Measurements from ENCODE around the gene ME3.

ME3 gene

GRCh38 chr11:86708669-86709068 is 36.3 kb upstream of the ME3 start:
- H3K4me3 ChIP-seq (ENCODE audit: insufficient read depth, low read depth, low read length): no peak overlapping the region
- WGBS, 2 experiments: 93 to 95% methylated on average over 2 of the region's 2 CpGs
- no peaks in the 10 kb centered on the region for H3K36me3 ChIP-seq (ENCODE audit: control insufficient read depth, insufficient read depth, low read length)
- no peaks in the 10 kb centered on the region for H3K27me3 ChIP-seq (ENCODE audit: control insufficient read depth, insufficient read depth, low read length, poor library complexity, severe bottlenecking)
- no peak overlapping the region for H3K27ac ChIP-seq (ENCODE audit: insufficient read depth, low read depth, low read length, poor library complexity, severe bottlenecking)
- no peaks in the 10 kb centered on the region for H3K4me1 ChIP-seq (ENCODE audit: control insufficient read depth, insufficient read depth, low read length)
- no peaks in the 10 kb centered on the region for H3K9me3 ChIP-seq (ENCODE audit: control insufficient read depth, low read length)

GRCh38 chr11:86706338-86707131 is 34.1 kb upstream of the ME3 start:
- Histone ChIP-seq H3K27ac (ENCODE audit: insufficient read depth, low read depth, low read length, poor library complexity, severe bottlenecking) (no peak overlapping the region), H3K27me3 (ENCODE audit: control insufficient read depth, insufficient read depth, low read length, poor library complexity, severe bottlenecking) (no peaks in the 10 kb centered on the region)

GRCh38 chr11:86704710-86705109 is 32.3 kb upstream of the ME3 start:
- no peaks in the 10 kb centered on the region for H3K27me3 ChIP-seq (ENCODE audit: control insufficient read depth, insufficient read depth, low read length, poor library complexity, severe bottlenecking)
- H3K36me3 ChIP-seq (ENCODE audit: control insufficient read depth, insufficient read depth, low read length): no peaks in the 10 kb centered on the region
- no peaks in the 10 kb centered on the region for H3K4me1 ChIP-seq (ENCODE audit: control insufficient read depth, insufficient read depth, low read length)
- no peaks in the 10 kb centered on the region for H3K9me3 ChIP-seq (ENCODE audit: control insufficient read depth, low read length)
- WGBS, 2 experiments: 93 to 97% methylated on average over 2 of the region's 2 CpGs
- no peak overlapping the region for H3K27ac ChIP-seq (ENCODE audit: insufficient read depth, low read depth, low read length, poor library complexity, severe bottlenecking)
- H3K4me3 ChIP-seq (ENCODE audit: insufficient read depth, low read depth, low read length): no peak overlapping the region

More at GRCh38 chr11:86706338-86707131, 34.1 kb upstream of the ME3 start:
- WGBS, 2 experiments: 91% methylated on average over 4 of the region's 5 CpGs
- H3K9me3 ChIP-seq (ENCODE audit: control insufficient read depth, low read length): no peaks in the 10 kb centered on the region
- H3K4me1 ChIP-seq (ENCODE audit: control insufficient read depth, insufficient read depth, low read length): no peaks in the 10 kb centered on the region
- H3K4me3 ChIP-seq (ENCODE audit: insufficient read depth, low read depth, low read length): no peak overlapping the region
- no peaks in the 10 kb centered on the region for H3K36me3 ChIP-seq (ENCODE audit: control insufficient read depth, insufficient read depth, low read length)

- Histone ChIP-seq H3K4me3 (ENCODE audit: insufficient read depth, low read depth, low read length) (no peak overlapping the region), H3K36me3 (ENCODE audit: control insufficient read depth, insufficient read depth, low read length) (no peaks in the 10 kb centered on the region), H3K27me3 (ENCODE audit: control insufficient read depth, insufficient read depth, low read length, poor library complexity, severe bottlenecking) (no peaks in the 10 kb centered on the region), H3K27ac (ENCODE audit: insufficient read depth, low read depth, low read length, poor library complexity, severe bottlenecking) (no peak overlapping the region), H3K4me1 (ENCODE audit: control insufficient read depth, insufficient read depth, low read length) (no peaks in the 10 kb centered on the region), H3K9me3 (ENCODE audit: control insufficient read depth, low read length) (no peaks in the 10 kb centered on the region)
- 80 to 81% methylated on average over 7 of the region's 7 CpGs for WGBS, 2 experiments
Observed at GRCh38 chr11:86703987-86704386, 31.6 kb upstream of the ME3 start.

GRCh38 chr11:86702220-86702983 is 30.0 kb upstream of the ME3 start:
- 91% methylated on average over 3 to 4 of the region's 4 CpGs for WGBS, 2 experiments

GRCh38 chr11:86699040-86699791 is 26.8 kb upstream of the ME3 start:
- Histone ChIP-seq H3K27me3 (ENCODE audit: control insufficient read depth, insufficient read depth, low read length, poor library complexity, severe bottlenecking) (no peaks in the 10 kb centered on the region), H3K4me3 (ENCODE audit: insufficient read depth, low read depth, low read length) (no peak overlapping the region), H3K36me3 (ENCODE audit: control insufficient read depth, insufficient read depth, low read length) (no peaks in the 10 kb centered on the region), H3K9me3 (ENCODE audit: control insufficient read depth, low read length) (no peaks in the 10 kb centered on the region), H3K27ac (ENCODE audit: insufficient read depth, low read depth, low read length, poor library complexity, severe bottlenecking) (no peak overlapping the region), H3K4me1 (ENCODE audit: control insufficient read depth, insufficient read depth, low read length) (no peaks in the 10 kb centered on the region)
- 93 to 100% methylated on average over 1 of the region's 1 CpG for WGBS, 2 experiments

More at GRCh38 chr11:86702220-86702983, 30.0 kb upstream of the ME3 start:
- no peak overlapping the region for H3K4me3 ChIP-seq (ENCODE audit: insufficient read depth, low read depth, low read length)
- H3K36me3 ChIP-seq (ENCODE audit: control insufficient read depth, insufficient read depth, low read length): no peaks in the 10 kb centered on the region
- H3K27me3 ChIP-seq (ENCODE audit: control insufficient read depth, insufficient read depth, low read length, poor library complexity, severe bottlenecking): no peaks in the 10 kb centered on the region
- no peaks in the 10 kb centered on the region for H3K9me3 ChIP-seq (ENCODE audit: control insufficient read depth, low read length)
- no peak overlapping the region for H3K27ac ChIP-seq (ENCODE audit: insufficient read depth, low read depth, low read length, poor library complexity, severe bottlenecking)
- H3K4me1 ChIP-seq (ENCODE audit: control insufficient read depth, insufficient read depth, low read length): no peaks in the 10 kb centered on the region

- H3K36me3 ChIP-seq (ENCODE audit: control insufficient read depth, insufficient read depth, low read length): no peaks in the 10 kb centered on the region
- H3K9me3 ChIP-seq (ENCODE audit: control insufficient read depth, low read length): no peaks in the 10 kb centered on the region
- H3K27ac ChIP-seq (ENCODE audit: insufficient read depth, low read depth, low read length, poor library complexity, severe bottlenecking): no peak overlapping the region
- 73 to 91% methylated on average over 1 of the region's 1 CpG for WGBS, 2 experiments
- H3K4me3 ChIP-seq (ENCODE audit: insufficient read depth, low read depth, low read length): no peak overlapping the region
- H3K27me3 ChIP-seq (ENCODE audit: control insufficient read depth, insufficient read depth, low read length, poor library complexity, severe bottlenecking): no peaks in the 10 kb centered on the region
- H3K4me1 ChIP-seq (ENCODE audit: control insufficient read depth, insufficient read depth, low read length): no peaks in the 10 kb centered on the region
Observed at GRCh38 chr11:86698639-86699038, 26.2 kb upstream of the ME3 start.

GRCh38 chr11:86696451-86696850 is 24.0 kb upstream of the ME3 start:
- H3K4me3 ChIP-seq (ENCODE audit: insufficient read depth, low read depth, low read length): no peak overlapping the region
- no peaks in the 10 kb centered on the region for H3K4me1 ChIP-seq (ENCODE audit: control insufficient read depth, insufficient read depth, low read length)
- no peaks in the 10 kb centered on the region for H3K9me3 ChIP-seq (ENCODE audit: control insufficient read depth, low read length)
- WGBS, 2 experiments: 95% methylated on average over 1 of the region's 1 CpG
- H3K27ac ChIP-seq (ENCODE audit: insufficient read depth, low read depth, low read length, poor library complexity, severe bottlenecking): no peak overlapping the region
- no peaks in the 10 kb centered on the region for H3K27me3 ChIP-seq (ENCODE audit: control insufficient read depth, insufficient read depth, low read length, poor library complexity, severe bottlenecking)
- H3K36me3 ChIP-seq (ENCODE audit: control insufficient read depth, insufficient read depth, low read length): no peaks in the 10 kb centered on the region

GRCh38 chr11:86696004-86696403 is 23.6 kb upstream of the ME3 start:
- H3K27ac ChIP-seq (ENCODE audit: insufficient read depth, low read depth, low read length, poor library complexity, severe bottlenecking): no peak overlapping the region
- H3K9me3 ChIP-seq (ENCODE audit: control insufficient read depth, low read length): no peaks in the 10 kb centered on the region
- no peak overlapping the region for H3K4me3 ChIP-seq (ENCODE audit: insufficient read depth, low read depth, low read length)
- WGBS, 2 experiments: 100% methylated on average over 1 of the region's 1 CpG
- H3K4me1 ChIP-seq (ENCODE audit: control insufficient read depth, insufficient read depth, low read length): no peaks in the 10 kb centered on the region
- no peaks in the 10 kb centered on the region for H3K27me3 ChIP-seq (ENCODE audit: control insufficient read depth, insufficient read depth, low read length, poor library complexity, severe bottlenecking)
- no peaks in the 10 kb centered on the region for H3K36me3 ChIP-seq (ENCODE audit: control insufficient read depth, insufficient read depth, low read length)

- no peak overlapping the region for H3K27ac ChIP-seq (ENCODE audit: insufficient read depth, low read depth, low read length, poor library complexity, severe bottlenecking)
- no peaks in the 10 kb centered on the region for H3K27me3 ChIP-seq (ENCODE audit: control insufficient read depth, insufficient read depth, low read length, poor library complexity, severe bottlenecking)
- H3K4me1 ChIP-seq (ENCODE audit: control insufficient read depth, insufficient read depth, low read length): no peaks in the 10 kb centered on the region
Observed at GRCh38 chr11:86695373-86695772, 23.0 kb upstream of the ME3 start.

More at GRCh38 chr11:86695373-86695772, 23.0 kb upstream of the ME3 start:
- H3K36me3 ChIP-seq (ENCODE audit: control insufficient read depth, insufficient read depth, low read length): no peaks in the 10 kb centered on the region
- H3K4me3 ChIP-seq (ENCODE audit: insufficient read depth, low read depth, low read length): no peak overlapping the region
- no peaks in the 10 kb centered on the region for H3K9me3 ChIP-seq (ENCODE audit: control insufficient read depth, low read length)

Measured in ectodermal cell (in vitro differentiated cells).